SH-SY5Y (cell line): ENCODE data around the gene MRPS18A.

ENCODE experiments used
- GATA2 ChIP-seq: IDR thresholded peaks from 2 replicates; pipeline ENCODE4 v1.6.1; 2011; ENCODE audit warnings: mild to moderate bottlenecking, low read depth, low read length
- GATA3 ChIP-seq: IDR thresholded peaks from 2 replicates; pipeline ENCODE4 v1.6.1; 2011; ENCODE audit warnings: low read depth, mild to moderate bottlenecking, low read length, moderate library complexity

DNA sequence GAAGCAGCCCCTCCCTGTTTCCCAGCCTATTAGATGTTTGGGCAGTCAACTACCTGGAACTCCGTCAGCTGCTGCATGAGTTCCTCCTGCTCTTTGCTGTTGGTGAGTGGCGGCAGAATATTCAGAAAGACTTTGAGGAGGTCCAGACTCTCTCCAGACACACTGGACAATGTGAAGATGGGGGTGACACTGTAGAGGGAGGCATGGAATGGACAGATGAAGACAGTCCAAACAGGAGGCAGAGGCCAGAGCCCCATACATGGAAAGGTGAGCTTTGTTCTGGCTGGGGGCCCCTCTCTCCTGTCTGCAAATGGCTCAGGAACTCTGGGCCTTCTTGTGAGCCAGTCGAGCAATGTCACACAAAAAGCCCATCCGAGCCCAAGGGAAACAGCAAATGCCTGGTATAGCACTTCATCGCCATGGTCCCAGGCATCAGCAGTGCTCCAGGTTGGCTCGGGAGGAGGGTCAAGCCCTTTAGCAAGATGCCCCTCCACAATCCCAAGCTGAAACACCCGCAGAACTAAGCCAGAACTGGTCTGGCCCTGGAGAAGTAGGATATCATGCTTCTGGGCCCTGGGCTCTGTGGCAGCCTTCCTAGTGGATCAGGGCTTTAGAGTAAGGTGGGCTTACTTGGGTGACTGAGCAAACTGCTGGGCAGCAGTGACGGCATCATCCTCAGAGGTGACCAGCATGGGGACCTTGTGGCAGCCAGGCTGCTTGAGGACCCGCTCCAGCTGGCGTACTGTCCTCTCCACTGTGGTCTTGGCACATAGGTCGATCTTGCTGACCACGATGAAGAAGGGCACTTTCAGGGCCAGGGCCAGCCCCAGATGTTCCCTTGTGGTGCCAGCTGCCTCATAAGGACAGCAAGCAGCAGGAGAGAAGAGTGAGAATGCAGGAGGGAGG lies 63.5 kb downstream of the MRPS18A start:
- TF ChIP-seq GATA3 (no peak), GATA2 (no peak)
